HS-5 (cell line): ENCODE measurements around the gene MPL.

ENCODE experiments used
- DNase-seq: peaks from one replicate; pipeline ENCODE4 v3.0.0-alpha.2; 2012; ENCODE audit warnings: low read depth

The MPL gene

DNA sequence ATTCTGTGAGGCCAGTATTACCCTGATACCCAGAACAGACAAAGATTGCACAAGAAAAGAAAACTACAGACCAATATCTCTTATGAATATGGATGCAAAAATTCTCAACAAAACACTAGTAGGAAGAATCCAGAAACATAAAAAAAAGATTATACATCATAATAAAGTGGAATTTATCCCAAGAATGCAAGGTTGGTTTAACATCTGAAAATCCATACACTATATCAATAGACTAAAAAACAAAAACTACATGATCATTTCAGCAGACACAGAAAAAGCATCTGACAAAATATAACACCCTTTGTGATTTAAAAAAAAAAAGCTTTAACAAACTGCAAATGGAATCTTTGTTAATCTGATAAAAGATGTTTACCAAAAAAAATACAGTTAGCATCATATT is 12.2 kb upstream of the MPL start:
- DNase-seq, result no peak

DNA sequence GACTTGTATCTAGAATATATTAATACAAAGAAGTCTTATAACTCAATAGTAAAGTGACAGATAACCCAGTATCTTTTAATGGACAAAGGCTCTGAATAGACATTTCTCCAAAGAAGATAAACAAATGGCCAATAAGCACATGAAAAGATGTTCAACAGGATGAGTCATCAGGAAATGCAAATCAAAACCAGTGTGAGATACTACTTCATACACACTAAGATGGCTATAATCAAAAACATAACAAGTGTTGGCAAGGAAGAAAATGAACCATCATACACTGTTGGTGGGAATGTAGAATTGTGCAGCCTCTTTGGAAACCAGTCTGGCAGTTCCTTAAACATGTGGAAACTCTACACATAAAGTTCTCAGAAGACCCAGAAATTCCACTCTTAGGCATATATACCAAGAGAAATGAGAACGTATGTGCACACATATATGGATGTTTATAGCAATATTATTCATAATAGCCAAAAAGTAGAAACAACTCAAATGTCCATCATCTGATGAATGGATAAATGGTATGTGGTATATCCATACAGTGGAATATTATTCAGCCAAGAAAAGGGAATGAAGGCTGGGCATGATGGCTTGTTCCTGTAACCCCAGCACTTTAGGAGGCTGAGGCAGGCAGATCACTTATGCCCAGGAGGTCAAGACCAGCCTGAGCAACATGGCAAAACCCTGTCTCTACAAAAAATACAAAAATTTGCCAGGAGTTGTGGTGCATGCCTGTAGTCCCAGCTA is 9.9 kb upstream of the MPL start:
- DNase-seq, result peak; percentile 20

- peak; percentile 58 for DNase-seq
Measured at GRCh38 chr1:43329995-43330751, 7.4 kb upstream of the MPL start.

GRCh38 chr1:43331688-43332087 is 5.9 kb upstream of the MPL start:
- DNase-seq, result no peak

- DNase-seq, result no peak
Measured at GRCh38 chr1:43334453-43335205, 3.0 kb upstream of the MPL start.

DNA sequence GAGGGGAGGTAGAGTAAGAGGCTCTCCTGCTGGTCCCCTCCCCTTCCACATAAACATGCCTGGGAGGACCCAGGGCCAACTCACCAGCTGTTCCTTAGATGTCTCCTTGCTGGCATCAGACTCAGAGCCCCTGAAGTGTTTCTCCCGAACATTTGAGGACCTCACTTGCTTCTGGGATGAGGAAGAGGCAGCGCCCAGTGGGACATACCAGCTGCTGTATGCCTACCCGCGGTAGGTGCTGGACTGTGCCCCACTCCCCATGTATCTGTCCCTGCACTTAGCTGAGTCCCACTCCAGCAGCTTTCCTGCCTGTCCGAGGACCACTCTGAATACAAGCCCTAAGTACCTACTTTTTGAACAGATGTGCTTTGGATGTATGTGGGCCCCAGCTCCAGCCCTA is 383 bp downstream of the MPL start:
- no peak for DNase-seq

- no peak for DNase-seq
Measured at GRCh38 chr1:43339584-43340232, 2.1 kb downstream of the MPL start.

GRCh38 chr1:43340559-43340958 is 2.9 kb downstream of the MPL start:
- no peak for DNase-seq

GRCh38 chr1:43344267-43344850 is 6.7 kb downstream of the MPL start:
- DNase-seq, result no peak

DNA sequence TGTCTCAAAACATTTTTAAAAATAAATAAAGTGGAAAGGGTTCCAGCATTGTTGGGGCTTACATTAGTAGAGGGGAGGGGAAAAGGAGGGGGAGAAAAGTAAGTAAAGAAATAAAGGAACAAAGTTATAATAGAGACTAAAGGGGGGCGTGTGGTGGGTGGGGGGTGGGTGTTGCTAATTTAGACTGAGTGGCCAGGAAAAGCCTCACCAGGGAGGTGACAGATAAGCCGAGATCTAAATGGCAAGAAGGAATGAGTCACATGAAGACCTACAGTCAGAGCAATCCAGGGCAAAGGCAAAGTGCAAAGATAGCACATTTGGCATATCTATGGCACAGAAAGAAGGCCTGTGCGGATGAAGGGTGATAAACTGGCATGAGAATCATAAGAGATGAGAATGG is 7.5 kb downstream of the MPL start:
- DNase-seq, result no peak

DNA sequence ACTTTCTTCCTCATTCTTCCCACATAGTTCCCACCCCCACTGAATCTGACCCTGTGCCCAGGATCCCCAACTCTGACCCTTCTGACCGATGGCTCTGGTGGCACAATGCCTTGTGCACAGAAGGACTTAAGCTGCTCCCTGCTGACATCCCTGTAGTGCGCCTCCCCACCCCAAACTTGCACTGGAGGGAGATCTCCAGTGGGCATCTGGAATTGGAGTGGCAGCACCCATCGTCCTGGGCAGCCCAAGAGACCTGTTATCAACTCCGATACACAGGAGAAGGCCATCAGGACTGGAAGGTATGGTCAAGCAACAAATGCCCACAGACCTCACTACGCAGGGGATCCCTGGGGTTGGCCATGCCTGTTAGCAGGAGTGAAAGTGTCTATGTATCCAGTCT is 9.0 kb downstream of the MPL start:
- DNase-seq, result no peak

- DNase-seq, result no peak
Measured at GRCh38 chr1:43348343-43348808, 10.8 kb downstream of the MPL start.

DNA sequence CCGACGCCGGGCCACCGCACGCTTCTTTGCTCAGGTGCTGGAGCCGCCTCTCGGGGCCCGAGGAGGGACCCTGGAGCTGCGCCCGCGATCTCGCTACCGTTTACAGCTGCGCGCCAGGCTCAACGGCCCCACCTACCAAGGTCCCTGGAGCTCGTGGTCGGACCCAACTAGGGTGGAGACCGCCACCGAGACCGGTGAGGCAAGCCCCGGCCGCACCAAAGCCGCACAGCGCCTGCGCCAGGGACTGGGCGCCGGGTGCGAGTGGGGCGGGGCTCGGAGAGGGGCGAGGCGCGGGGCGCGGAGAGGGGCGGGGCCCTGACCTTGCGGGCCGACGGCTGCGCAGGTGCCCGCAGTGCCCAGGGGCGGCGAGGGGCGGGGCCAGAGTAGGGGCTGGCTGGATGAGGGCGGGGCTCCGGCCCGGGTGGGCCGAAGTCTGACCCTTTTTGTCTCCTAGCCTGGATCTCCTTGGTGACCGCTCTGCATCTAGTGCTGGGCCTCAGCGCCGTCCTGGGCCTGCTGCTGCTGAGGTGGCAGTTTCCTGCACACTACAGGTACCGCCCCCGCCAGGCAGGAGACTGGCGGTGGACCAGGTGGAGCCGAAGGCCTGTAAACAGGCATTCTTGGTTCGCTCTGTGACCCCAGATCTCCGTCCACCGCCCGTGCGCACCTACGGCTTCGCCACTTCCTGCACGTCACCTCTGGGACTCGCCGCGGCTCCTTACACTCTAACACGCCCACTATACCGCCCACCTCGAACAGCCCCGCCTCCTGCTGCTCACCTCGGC is 11.4 kb downstream of the MPL start:
- no peak for DNase-seq

GRCh38 chr1:43349594-43350306 is 12.1 kb downstream of the MPL start:
- DNase-seq, result no peak

- no peak for DNase-seq
Measured at GRCh38 chr1:43350976-43351375, 13.4 kb downstream of the MPL start.

DNA sequence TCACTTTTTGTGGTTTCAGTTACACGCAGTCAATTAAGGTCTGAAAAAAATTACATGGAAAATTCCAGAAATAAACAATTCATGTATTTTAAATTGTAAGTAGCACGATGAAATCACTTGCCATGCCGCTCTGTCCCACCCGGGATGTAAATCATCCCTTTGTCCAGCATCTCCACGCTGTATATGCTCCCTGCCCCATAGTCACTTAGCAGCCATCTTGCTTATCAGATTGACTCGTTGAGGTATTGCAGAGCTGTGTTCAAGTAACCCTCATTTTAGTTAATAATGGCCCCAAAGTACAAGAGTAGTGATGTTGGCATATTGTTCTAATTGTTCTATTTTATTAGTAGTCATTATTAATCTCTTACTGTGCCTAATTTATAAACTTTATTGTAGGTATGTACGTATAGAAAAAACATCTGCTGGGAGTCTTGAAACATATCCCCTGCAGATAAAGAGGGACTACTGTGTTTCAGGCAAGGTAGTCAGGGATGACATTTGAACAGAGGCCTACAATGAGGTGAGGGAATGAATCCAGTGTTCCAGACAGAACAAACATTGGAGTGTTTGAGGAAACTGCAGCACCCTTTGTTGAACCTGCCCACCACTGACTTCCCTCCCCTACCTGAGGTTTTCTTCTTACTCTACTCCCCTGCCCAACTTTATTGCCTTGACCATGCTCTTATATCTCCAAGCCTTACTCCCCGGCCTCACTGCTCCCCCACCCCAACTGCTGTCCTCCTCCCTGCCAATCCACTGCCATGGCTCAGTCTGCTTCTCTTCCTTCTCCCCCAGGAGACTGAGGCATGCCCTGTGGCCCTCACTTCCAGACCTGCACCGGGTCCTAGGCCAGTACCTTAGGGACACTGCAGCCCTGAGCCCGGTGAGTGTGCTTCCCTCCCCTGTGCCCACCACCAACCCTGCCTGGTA is 14.1 kb downstream of the MPL start:
- DNase-seq, result no peak

DNA sequence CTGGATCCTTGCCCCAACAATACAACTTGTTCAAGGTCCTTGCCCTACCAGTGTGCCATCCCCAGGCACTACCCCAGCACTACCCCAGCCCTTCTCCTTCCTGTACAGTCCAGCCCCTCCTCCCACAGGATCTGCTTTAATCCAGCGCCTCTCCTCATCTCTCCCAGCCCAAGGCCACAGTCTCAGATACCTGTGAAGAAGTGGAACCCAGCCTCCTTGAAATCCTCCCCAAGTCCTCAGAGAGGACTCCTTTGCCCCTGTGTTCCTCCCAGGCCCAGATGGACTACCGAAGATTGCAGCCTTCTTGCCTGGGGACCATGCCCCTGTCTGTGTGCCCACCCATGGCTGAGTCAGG is 14.7 kb downstream of the MPL start:
- no peak for DNase-seq

- no peak for DNase-seq
Measured at GRCh38 chr1:43352881-43353280, 15.3 kb downstream of the MPL start.

DNA sequence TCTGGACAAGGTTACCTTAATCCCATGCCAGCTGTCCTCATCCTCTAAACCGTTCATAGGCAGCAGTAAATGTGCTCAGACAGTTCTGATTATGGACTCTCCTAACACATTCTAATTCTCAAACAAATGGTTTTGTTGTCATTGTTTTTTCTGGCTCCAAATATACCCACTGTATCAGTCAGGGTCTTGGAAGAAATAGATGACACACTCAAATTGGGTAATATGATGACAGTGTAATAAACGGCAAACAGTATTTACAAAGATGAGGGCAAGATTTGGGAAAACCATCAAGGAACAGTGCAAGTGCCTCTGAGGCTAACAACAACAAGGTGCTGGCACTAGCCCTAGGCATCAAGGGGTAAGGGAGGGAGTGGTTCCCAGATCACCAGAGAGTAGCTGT is 16.9 kb downstream of the MPL start:
- no peak for DNase-seq
